Measurements from ENCODE around the gene SRRM4. TPM values are rescaled to one million over a fixed set of nuclear protein-coding genes. Genes with fewer than 3 reads are reported as not detected.

Gene SRRM4
- polyA plus RNA-seq, 1 donor (not counting 4 experiments of a cell fraction or from before 2014, with no cell fraction given): not detected

DNA sequence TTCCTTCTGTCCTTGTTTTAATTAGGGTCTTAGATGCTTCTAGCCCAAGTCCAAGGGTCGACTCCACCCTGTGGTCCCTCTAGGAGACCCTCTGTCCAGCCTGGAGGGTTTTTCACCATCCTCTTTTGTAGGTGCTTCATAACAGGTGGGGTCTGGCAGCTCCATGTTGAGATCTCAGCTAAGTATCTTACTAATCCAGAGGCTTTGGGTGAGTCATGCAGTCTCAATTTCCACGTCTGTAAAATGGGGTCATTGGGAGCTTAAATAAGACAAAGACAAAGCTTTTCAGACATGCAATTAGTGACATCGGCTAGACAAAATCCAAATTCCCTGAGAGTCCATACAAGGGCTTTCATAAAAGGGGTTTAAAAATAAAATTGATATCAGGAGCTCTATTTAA, 200.6 kb downstream of the SRRM4 start:
- no peak for DNase-seq (ENCODE audit: low read depth, low spot score)
- no peak overlapping the region for H3K9ac ChIP-seq (ENCODE audit: control insufficient read depth, extremely low read depth, insufficient read depth, low read length)
- H3K27me3 ChIP-seq (ENCODE audit: control insufficient read depth, extremely low read depth, insufficient read depth, low read length): no peaks in the 10 kb centered on the region
- TF ChIP-seq, protein P1, sequence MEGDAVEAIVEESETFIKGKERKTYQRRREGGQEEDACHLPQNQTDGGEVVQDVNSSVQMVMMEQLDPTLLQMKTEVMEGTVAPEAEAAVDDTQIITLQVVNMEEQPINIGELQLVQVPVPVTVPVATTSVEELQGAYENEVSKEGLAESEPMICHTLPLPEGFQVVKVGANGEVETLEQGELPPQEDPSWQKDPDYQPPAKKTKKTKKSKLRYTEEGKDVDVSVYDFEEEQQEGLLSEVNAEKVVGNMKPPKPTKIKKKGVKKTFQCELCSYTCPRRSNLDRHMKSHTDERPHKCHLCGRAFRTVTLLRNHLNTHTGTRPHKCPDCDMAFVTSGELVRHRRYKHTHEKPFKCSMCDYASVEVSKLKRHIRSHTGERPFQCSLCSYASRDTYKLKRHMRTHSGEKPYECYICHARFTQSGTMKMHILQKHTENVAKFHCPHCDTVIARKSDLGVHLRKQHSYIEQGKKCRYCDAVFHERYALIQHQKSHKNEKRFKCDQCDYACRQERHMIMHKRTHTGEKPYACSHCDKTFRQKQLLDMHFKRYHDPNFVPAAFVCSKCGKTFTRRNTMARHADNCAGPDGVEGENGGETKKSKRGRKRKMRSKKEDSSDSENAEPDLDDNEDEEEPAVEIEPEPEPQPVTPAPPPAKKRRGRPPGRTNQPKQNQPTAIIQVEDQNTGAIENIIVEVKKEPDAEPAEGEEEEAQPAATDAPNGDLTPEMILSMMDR (optimal IDR thresholded peaks at IDR 0.05 in 1 of 3, IDR thresholded peaks at IDR 0.05 in 1 of 3, conservative IDR thresholded peaks at IDR 0.05 in 1 of 3; ENCODE audit: extremely low read depth in 1 of 3, insufficient read depth in 2 of 3, low read length in 3 of 3): no peak
- TF ChIP-seq EZH2 (IDR thresholded peaks at IDR 0.05; ENCODE audit: low read length): no peak
- dilution Hi-C loops (cut with MboI; ENCODE audit: extremely low pct_ligation_motif_present, low sequenced_read_pairs): no loop called here
- H3K9me3 ChIP-seq (ENCODE audit: control insufficient read depth, low read depth, low read length): no peaks in the 10 kb centered on the region
- H3K4me3 ChIP-seq (ENCODE audit: control insufficient read depth in 2 of 3, extremely low read depth in 1 of 3, insufficient read depth in 2 of 3, low read depth in 1 of 3, low read length in 3 of 3): no peak overlapping the region
- H2AFZ ChIP-seq (ENCODE audit: control insufficient read depth, low read length): no peak overlapping the region
- H3K9me1 ChIP-seq (ENCODE audit: control insufficient read depth, extremely low read depth, insufficient read depth, low read length): no peaks in the 10 kb centered on the region
- no peaks in the 10 kb centered on the region for H4K20me1 ChIP-seq (ENCODE audit: control insufficient read depth, extremely low read depth, insufficient read depth, low read length)
- H3K27ac ChIP-seq (ENCODE audit: control insufficient read depth, insufficient read depth, low read length): no peak overlapping the region
- no peak overlapping the region for H3K4me2 ChIP-seq (ENCODE audit: control insufficient read depth, extremely low read depth, insufficient read depth, low read depth, low read length)
- no peak for FAIRE-seq
- H3K4me1 ChIP-seq (ENCODE audit: control insufficient read depth, extremely low read depth, insufficient read depth, low read length): peaks cover 25% of the 10 kb centered on the region
- no peaks in the 10 kb centered on the region for H3K36me3 ChIP-seq (ENCODE audit: control insufficient read depth in 2 of 2, extremely low read depth in 1 of 2, insufficient read depth in 2 of 2, low read length in 2 of 2)
- no peaks in the 10 kb centered on the region for H3K79me2 ChIP-seq (ENCODE audit: control insufficient read depth, insufficient read depth, low read length)

DNA sequence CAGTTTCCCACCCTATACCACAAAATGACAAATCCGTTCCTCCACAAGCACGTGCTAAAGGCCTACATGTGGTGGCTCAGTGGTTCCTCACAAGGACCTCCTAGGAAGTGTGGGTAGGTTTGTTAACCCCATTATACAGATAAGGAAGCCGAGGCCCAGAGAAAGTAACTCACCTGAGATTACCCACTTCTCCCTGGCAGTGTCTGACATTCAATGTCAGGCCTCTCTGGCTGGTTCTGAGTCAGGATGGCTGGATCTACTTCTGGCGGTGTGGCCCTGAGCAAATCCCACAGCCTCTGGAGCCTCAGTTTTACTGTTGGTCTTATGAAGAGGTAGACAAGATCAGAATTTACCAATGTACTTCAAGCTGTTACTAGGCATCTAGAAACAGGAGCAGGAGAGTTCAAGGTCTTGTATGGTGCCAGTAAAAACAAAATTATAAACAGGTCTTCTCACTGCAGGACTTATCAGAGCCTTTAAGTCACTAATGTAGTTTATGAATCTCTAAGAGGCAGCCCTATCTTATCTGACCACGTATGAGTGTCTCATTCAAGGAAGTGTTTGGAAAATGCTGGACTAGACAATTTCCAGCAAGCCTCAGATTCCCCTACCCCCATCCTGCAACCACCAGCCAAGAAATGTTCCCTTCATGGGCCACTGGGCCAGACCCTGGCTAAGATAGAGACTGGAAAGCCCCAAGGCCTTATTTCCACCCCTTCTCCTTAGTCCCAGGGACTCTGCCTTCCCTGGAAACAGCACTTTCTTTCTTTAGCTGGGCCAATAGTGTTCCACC, 201.6 kb downstream of the SRRM4 start:
- TF ChIP-seq, protein P1 (optimal IDR thresholded peaks at IDR 0.05 in 1 of 3, IDR thresholded peaks at IDR 0.05 in 1 of 3, conservative IDR thresholded peaks at IDR 0.05 in 1 of 3; ENCODE audit: extremely low read depth in 1 of 3, insufficient read depth in 2 of 3, low read length in 3 of 3): no peak
- TF ChIP-seq EZH2 (IDR thresholded peaks at IDR 0.05; ENCODE audit: low read length): no peak
- Histone ChIP-seq H2AFZ (ENCODE audit: control insufficient read depth, low read length) (no peak overlapping the region), H3K27me3 (ENCODE audit: control insufficient read depth, extremely low read depth, insufficient read depth, low read length) (no peaks in the 10 kb centered on the region), H3K4me3 (ENCODE audit: control insufficient read depth in 2 of 3, extremely low read depth in 1 of 3, insufficient read depth in 2 of 3, low read depth in 1 of 3, low read length in 3 of 3) (no peak overlapping the region), H3K9me3 (ENCODE audit: control insufficient read depth, low read depth, low read length) (no peaks in the 10 kb centered on the region), H3K27ac (ENCODE audit: control insufficient read depth, insufficient read depth, low read length) (no peak overlapping the region), H3K9me1 (ENCODE audit: control insufficient read depth, extremely low read depth, insufficient read depth, low read length) (no peaks in the 10 kb centered on the region), H3K9ac (ENCODE audit: control insufficient read depth, extremely low read depth, insufficient read depth, low read length) (no peak overlapping the region), H3K4me2 (ENCODE audit: control insufficient read depth, extremely low read depth, insufficient read depth, low read depth, low read length) (no peak overlapping the region), H3K79me2 (ENCODE audit: control insufficient read depth, insufficient read depth, low read length) (no peaks in the 10 kb centered on the region), H3K36me3 (ENCODE audit: control insufficient read depth in 2 of 2, extremely low read depth in 1 of 2, insufficient read depth in 2 of 2, low read length in 2 of 2) (no peaks in the 10 kb centered on the region), H4K20me1 (ENCODE audit: control insufficient read depth, extremely low read depth, insufficient read depth, low read length) (no peaks in the 10 kb centered on the region), H3K4me1 (ENCODE audit: control insufficient read depth, extremely low read depth, insufficient read depth, low read length) (peaks cover 25% of the 10 kb centered on the region)
- FAIRE-seq (no peak), DNase-seq (ENCODE audit: low read depth, low spot score) (no peak)
- dilution Hi-C loops (cut with MboI; ENCODE audit: extremely low pct_ligation_motif_present, low sequenced_read_pairs): no loop called here

All from keratinocyte (primary cell).